Left ventricle myocardium inferior (tissue), 1 donor: Measurements from ENCODE around the gene PCSK6. TPM values are rescaled to one million over a fixed set of nuclear protein-coding genes. Genes with fewer than 3 reads are reported as not detected.

Experiments
- DNase-seq: peaks from one replicate; pipeline ENCODE4 v3.0.0-alpha.2; 2020
- H3K27ac ChIP-seq: fragments of 200-600 bp; replicated peaks from 2 replicates; pipeline ENCODE4 v1.8.0; 2021
- H3K27me3 ChIP-seq: fragments of 200-600 bp; 2 replicates; pipeline ENCODE4 v1.8.0; 2021; ENCODE audit warnings: low read depth
- H3K36me3 ChIP-seq: fragments of 200-600 bp; 2 replicates; pipeline ENCODE4 v1.8.0; 2021
- H3K4me1 ChIP-seq: fragments of 200-600 bp; 2 replicates; pipeline ENCODE4 v1.8.0; 2021
- H3K4me3 ChIP-seq: fragments of 200-600 bp; 2 replicates; pipeline ENCODE4 v1.8.0; 2021; ENCODE audit warnings: mild to moderate bottlenecking, moderate library complexity
- H3K9me3 ChIP-seq: fragments of 200-600 bp; replicated peaks from 2 replicates; pipeline ENCODE4 v1.8.0; 2021
- intact Hi-C: fragments of 100-400 bp; cut with micrococcal nuclease; formaldehyde crosslinking; loops from one replicate; pipeline ENCODE4 v1.11.0; 2022
- long read RNA-seq: library from polyadenylated mRNA; unstranded; transcript quantifications from one replicate; pipeline ENCODE4 v2.0.0, GENCODE V29; 2021
- total RNA-seq: library from RNA; stranded (reverse); fragmentation: NEBNext Ultra II Directional; extraction: Animal tissue kit (Norgen Biotek cat#: 25700); gene quantifications from one replicate; pipeline ENCODE4 v1.2.1, GENCODE V29; 2021
- TF ChIP-seq, protein P1 (sequence below): fragments of 200-600 bp; IDR thresholded peaks from 2 replicates; pipeline ENCODE4 v1.8.0; 2021; ENCODE audit warnings: antibody characterized with exemption, mild to moderate bottlenecking, borderline replicate concordance
- donor health status: DM: no; HTN: yes; CAD: no; lungs with severe emphysema.

PCSK6 gene
- total RNA-seq: 28.6 TPM
- long read RNA-seq, full-length matches to known transcripts: 18 of 38 reads
- long read RNA-seq, partial matches to known transcripts: 11 of 38 reads
- long read RNA-seq, other reads (novel, unspliced or antisense): 9 of 38 reads

DNA sequence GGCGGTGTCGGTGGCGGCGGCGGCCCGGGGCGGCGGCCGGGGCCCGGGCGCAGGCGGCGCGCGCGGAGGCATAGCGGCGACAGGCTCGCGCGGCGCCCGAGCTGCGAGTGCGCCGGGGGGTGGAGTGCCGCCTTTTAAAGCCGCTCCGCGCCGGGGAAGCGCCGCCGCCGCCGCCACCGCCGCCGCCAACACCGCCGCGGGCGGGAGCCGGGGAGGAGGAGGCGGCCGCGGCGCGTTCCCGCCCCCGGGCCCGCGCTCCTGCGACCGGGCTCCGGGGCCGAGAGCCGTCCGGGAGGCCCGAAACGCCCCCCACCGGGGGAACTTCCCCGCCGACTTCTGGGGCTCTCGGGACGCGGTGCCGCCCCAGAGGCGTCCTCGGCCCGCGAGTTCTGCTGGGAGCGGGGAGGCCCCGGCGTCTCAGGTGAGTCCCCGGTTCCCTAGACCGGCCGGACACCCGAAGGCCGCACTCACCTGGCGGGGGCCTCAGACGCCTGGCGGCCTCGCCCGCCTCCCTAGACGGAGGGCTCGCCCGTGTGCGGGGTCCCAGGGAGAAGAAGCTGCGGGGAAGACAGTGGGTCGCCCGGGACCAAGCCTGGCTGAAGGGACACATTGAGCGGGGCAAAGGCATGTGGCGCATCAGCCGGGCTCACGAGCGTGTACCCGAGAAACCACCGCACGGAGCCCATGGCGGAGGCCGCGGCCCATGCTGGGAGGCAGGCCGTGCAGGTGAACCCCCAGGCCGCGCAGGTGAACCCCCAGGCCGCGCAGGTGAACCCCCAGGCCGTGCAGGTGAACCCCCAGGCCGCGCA is at the start of gene PCSK6:
Gene PCSK6, minus strand, starts transcription at position 109 of the 809 bp plus-strand sequence. Its CDS starts 37 bp downstream, at position 72.
- Histone ChIP-seq H3K27ac (peak within 1 kb of the TSS; percentile 79), H3K9me3 (no peaks in the 10 kb centered on the region), H3K36me3 (peaks cover 6% of the 10 kb centered on the region), H3K4me1 (peaks cover 36% of the 10 kb centered on the region), H3K4me3 (peak within 1 kb of the TSS; percentile 69), H3K27me3 (peaks cover 43% of the 10 kb centered on the region)
- DNase-seq: peak; percentile 61
- TF ChIP-seq, protein P1, sequence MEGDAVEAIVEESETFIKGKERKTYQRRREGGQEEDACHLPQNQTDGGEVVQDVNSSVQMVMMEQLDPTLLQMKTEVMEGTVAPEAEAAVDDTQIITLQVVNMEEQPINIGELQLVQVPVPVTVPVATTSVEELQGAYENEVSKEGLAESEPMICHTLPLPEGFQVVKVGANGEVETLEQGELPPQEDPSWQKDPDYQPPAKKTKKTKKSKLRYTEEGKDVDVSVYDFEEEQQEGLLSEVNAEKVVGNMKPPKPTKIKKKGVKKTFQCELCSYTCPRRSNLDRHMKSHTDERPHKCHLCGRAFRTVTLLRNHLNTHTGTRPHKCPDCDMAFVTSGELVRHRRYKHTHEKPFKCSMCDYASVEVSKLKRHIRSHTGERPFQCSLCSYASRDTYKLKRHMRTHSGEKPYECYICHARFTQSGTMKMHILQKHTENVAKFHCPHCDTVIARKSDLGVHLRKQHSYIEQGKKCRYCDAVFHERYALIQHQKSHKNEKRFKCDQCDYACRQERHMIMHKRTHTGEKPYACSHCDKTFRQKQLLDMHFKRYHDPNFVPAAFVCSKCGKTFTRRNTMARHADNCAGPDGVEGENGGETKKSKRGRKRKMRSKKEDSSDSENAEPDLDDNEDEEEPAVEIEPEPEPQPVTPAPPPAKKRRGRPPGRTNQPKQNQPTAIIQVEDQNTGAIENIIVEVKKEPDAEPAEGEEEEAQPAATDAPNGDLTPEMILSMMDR: no peak
- intact Hi-C loops: no loop called here

DNA sequence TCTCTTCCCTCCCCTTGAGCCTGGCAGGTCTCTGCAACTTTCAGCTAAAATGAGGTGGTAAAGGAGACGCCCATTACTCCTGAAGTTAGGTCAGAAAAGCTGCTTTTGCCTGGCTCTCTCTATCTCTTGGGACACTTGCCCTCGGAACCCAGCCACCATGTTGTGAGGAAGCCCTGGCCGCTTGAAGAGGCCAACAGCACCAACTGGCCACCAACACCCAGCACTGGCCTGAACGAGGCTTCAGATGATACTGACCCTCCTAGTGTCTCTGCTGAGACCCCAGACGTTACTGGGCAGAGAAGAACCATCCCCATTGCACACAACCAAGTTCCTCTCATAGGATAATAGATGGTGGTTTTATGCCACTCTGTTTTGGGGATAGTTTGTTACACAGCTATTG is 49.5 kb upstream of the PCSK6 start:
- intact Hi-C loops: no loop called here
- Histone ChIP-seq H3K27ac (no peak overlapping the region), H3K4me3 (no peak overlapping the region), H3K4me1 (no peaks in the 10 kb centered on the region), H3K36me3 (no peaks in the 10 kb centered on the region), H3K27me3 (peaks cover 19% of the 10 kb centered on the region), H3K9me3 (peaks cover 8% of the 10 kb centered on the region)
- TF ChIP-seq, protein P1: no peak
- DNase-seq: no peak

DNA sequence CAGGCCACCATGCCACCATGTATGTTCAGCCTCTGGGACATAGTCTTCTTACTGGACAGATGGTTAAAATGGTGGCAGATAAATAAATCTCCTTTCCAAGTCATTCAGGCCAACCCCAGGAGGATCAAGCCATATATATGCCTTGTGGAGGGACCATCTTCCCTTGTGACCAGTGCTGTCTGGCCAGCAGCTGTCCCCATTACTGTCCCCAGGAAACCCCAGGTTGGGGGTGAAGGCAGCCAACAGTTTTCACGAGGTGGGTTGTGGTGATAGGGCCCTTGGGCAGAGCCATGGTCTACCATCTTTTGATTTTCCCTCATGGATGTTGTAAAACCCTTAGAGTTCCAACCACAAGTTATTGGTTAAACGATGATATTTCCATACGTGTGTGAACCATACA is 48.7 kb upstream of the PCSK6 start:
- DNase-seq: no peak
- peaks cover 8% of the 10 kb centered on the region for H3K9me3 ChIP-seq
- intact Hi-C loops: no loop called here

DNA sequence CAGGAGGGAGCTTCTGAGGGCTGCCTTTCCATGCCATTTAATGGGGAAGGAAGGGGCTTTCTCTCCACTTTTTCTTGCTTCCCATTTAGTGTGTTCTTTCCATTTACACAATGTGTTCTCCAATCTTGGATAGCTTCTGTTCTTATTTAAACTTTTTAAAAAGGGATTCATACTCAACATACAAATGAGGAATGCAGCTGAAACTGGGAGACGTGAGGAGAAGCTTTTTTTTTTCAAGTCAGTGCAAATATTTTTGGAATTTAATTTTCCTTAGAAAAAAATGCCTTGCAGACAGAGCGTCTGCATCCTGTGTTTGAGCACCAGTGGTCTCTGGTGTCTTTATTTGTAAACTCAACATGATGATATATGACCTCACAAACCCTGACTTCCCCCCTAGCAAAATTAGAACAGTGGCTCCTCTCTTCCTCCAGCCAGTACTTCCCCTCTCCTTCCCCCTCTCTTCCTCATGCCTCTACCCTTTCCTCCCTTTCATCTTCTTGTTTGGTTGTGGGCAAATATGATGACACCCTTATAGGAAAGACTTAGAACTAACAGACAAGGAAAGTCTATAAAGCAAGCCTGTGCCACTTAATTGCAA is 48.1 kb upstream of the PCSK6 start:
- TF ChIP-seq, protein P1: no peak
- H3K4me1 ChIP-seq: no peaks in the 10 kb centered on the region
- peaks cover 8% of the 10 kb centered on the region for H3K9me3 ChIP-seq
- no peak overlapping the region for H3K4me3 ChIP-seq
- H3K27me3 ChIP-seq: peaks cover 7% of the 10 kb centered on the region
- H3K36me3 ChIP-seq: no peaks in the 10 kb centered on the region
- no peak for DNase-seq
- intact Hi-C loops: no loop called here
- no peak overlapping the region for H3K27ac ChIP-seq

More for the DNA sequence above, 48.7 kb upstream of the PCSK6 start:
- TF ChIP-seq, protein P1: no peak
- Histone ChIP-seq H3K27ac (no peak overlapping the region), H3K4me1 (no peaks in the 10 kb centered on the region), H3K27me3 (peaks cover 11% of the 10 kb centered on the region), H3K4me3 (no peak overlapping the region), H3K36me3 (no peaks in the 10 kb centered on the region)

DNA sequence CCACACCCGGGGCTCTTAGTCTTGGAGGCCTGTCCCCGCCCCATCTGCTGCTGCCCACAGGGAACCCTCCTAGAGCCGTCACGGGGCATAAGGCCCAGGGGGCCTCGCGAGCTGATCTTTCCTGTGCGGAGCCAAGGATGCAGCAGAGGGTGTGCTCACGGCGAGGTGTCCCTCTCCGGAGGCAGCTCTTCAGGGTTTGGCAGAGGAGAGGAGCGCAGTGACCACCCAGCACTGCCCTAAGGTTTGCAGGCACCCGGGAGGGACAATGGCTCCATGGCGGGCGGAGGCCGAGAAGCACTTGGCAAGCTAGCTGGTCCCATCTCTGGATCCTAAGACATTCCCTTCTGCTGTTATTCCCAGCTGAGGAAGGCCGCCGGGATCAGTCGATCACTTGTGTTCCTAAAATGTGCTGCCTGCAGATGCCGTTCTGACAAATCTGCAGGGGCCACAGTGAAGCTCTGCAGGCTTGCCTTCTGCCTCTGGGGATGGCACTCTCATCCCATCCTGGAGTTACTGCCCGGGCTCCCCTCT is 47.4 kb upstream of the PCSK6 start:
- H3K4me3 ChIP-seq: no peak overlapping the region
- DNase-seq: no peak
- no peaks in the 10 kb centered on the region for H3K4me1 ChIP-seq
- H3K27ac ChIP-seq: no peak overlapping the region
- peaks cover 7% of the 10 kb centered on the region for H3K27me3 ChIP-seq
- H3K36me3 ChIP-seq: no peaks in the 10 kb centered on the region
- H3K9me3 ChIP-seq: peaks cover 8% of the 10 kb centered on the region
- TF ChIP-seq, protein P1: no peak
- intact Hi-C loops: no loop called here
